GM21576 (cell line): ENCODE results near the gene MYMK.
A peak's percentile ranks its signal among the peaks of the same experiment; 100 is the strongest.

Experiments used
- ATAC-seq: cut with Tn5 transposase; IDR thresholded peaks from one replicate; pipeline ENCODE4 v1.9.1; 2021; ENCODE audit warnings: mild to moderate bottlenecking, moderate library complexity; ENCODE audit not compliant: unreplicated experiment

Gene MYMK

GRCh38 chr9:133558191-133559126 is 33.7 kb upstream of the MYMK start:
- peak; percentile 41 for ATAC-seq

DNA sequence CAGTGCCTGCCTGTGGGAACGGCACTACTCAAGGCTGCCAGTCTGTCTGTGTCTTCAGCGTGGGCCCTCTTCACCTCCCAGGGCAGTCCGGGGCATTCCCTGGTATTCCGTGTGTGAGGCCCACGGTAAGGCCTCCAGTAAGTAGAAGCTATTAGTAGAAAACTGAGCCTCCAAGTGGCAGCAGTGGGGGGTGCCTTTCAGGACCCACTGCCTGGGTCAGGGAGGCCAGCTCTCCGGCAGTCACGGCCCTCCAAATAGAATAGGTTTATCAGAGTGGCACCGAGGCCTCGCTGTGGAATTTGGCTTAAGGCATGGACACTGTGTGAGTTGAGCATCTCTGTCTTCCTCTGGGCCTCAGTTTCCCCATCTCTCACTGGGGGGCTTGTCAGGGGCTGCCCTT is 32.8 kb upstream of the MYMK start:
- no peak for ATAC-seq

- ATAC-seq = no peak
Observed at GRCh38 chr9:133556354-133556753, 31.6 kb upstream of the MYMK start.

DNA sequence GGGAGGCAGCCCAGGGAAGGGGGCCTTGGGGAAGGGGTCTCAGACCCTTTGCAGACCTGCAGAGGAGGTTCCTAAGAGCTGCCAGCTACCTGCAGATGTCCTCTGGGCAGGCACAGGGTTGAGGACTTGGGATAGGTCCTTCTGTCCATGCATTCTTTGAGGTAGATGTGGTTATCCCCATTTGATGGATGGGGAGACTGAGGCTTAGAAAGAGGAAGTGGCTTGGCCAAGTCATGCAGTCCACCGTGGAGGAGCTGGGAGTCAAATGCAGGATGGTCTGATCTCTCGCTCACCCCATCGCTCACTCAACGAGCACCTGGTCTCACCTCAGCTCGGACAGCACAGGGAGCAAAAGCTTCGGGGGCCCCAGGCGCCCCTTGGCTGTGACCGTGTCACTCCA is 30.0 kb upstream of the MYMK start:
- no peak for ATAC-seq

GRCh38 chr9:133553973-133554713 is 29.4 kb upstream of the MYMK start:
- ATAC-seq = no peak

- no peak for ATAC-seq
Observed at GRCh38 chr9:133553123-133553522, 28.4 kb upstream of the MYMK start.

GRCh38 chr9:133552236-133552635 is 27.5 kb upstream of the MYMK start:
- no peak for ATAC-seq

DNA sequence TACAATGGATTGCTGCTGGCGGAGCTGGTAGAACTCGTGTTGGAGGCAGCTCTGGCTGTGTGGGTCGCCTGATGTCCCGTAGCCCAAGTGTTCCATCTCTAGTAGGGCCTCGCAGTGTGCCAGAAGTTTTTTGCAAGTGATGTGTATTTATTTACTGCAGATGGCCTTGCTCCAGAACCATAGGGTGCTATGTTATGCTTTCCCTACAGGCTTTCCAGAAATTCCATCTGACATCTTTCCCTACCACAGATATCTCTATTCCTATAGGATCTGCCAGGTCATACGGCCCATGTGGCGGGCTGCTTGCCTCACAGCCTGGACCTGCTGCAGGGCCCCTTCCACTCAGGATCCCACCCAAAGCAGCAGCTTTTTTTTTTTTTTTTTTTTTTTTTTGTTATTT is 26.7 kb upstream of the MYMK start:
- no peak for ATAC-seq

DNA sequence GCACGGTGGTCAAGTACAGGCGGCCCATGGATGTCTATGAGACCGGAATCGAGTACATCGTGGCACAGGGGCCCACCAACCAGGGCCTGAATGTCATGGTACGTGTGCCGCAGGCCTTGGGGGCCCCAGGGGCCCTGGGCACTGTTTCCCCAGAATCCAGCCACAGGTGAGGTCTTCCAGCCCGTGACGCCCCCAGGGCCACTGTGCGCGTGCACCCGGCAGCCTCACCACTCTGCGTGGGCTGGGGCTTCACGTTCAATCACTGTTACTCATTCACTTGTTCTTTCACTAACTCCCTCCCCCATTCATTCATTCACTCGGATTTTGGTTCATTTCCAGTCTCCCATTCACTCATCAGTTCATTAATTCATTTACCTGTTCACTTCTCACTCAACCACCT is 22.4 kb upstream of the MYMK start:
- no peak for ATAC-seq

- no peak for ATAC-seq
Observed at GRCh38 chr9:133546287-133546680, 21.5 kb upstream of the MYMK start.

GRCh38 chr9:133545494-133546286 is 20.9 kb upstream of the MYMK start:
- no peak for ATAC-seq

GRCh38 chr9:133543772-133544467 is 19.2 kb upstream of the MYMK start:
- ATAC-seq = no peak

- no peak for ATAC-seq
Observed at GRCh38 chr9:133542002-133542401, 17.2 kb upstream of the MYMK start.

DNA sequence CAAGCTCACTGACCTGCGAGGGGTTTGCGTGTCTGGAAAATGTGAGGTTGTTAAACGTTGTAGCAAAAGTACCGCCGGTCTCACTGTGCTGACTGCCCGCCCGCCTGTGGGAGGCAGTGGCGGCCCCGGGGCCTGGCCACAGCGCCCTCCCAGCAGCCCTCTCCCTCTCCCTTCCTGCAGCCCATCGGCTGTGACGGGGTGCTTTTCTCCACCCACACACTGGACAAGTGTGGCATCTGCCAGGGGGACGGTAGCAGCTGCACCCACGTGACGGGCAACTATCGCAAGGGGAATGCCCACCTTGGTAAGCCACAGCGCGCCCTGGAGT is 15.9 kb upstream of the MYMK start:
- ATAC-seq = no peak

DNA sequence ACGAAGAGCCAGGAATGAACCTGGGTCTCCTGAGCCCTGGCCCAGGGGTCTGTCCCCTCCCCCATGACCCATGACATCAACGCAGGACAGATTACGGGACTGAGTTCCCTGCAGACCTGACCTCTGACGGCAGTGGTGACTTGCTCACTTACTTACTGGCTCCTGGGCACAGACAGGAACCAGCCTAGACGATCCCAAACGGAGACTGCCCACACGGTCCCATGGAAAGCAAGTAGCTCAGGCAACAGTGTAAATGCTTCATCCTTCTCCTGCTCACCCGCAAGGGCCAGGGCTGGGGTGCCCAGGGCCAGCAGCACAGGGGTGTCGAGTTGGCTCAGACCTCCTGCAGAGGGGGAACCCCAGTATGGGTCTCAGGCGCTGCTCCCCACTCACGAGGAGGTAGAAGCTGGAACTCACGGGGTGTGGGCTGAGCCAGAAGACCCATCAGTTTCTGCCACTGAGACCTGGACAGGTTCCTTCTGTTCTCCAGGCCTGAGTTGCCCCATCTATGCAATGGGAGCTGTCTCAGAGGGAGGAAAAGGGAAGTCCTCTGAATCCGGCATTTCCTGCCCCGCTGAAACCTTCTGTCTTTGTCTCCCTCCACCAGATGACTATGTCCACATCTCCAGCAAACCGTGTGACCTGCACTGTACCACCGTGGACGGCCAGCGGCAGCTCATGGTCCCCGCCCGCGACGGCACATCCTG is 15.4 kb upstream of the MYMK start:
- ATAC-seq = no peak

DNA sequence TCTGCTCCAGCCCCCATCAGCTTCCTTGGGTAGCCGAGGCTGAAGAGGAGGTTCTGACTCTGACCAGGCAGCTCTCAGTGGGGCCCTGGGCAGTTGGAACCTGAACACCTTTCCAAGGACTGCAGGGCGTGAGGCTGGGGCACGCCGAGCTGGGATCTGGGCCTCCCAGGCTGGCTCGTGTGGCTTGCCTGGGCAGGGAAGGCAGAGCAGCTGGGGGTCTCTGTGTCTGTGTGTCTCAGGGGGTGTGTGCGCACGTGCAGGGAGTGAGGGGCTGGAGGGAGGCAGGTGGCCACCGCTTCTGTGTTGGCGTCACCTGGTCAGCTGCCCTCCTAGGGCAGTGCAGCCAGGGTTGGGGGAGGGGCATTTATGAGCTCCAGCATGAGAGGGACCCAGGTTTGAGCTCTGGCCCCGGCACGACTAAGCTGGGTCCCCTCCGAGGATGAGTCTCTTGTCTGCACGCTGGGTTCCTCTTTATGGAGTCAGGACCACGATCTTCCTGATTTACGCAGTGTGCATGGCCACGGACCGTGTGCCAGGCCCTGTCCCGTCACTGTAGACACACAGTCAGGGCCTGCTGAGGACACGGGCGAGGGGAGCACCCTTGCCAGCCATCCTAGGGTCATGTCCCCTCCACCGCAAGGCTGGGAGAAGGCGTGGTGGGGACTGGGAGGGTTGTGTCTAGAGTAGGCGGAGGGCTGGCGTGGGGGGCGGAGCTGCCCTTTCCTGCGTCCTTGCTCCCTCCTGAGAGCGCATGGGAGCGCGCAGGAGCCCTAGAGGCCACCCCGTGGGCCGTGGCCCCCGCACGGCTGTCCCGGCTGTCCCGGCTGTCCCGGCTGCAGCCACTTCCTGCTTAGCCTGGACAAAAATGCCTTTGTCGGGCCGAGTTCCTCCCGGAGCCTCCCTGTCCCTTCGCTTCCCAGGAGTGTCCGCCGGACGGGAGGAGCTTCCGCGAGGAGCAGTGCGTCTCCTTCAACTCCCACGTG is 14.4 kb upstream of the MYMK start:
- ATAC-seq = no peak

- ATAC-seq = no peak
Observed at GRCh38 chr9:133538176-133538575, 13.4 kb upstream of the MYMK start.

- ATAC-seq = no peak
Observed at GRCh38 chr9:133537257-133537656, 12.5 kb upstream of the MYMK start.

GRCh38 chr9:133536536-133536935 is 11.8 kb upstream of the MYMK start:
- ATAC-seq = no peak
